H9 (cell line): Measurements from ENCODE around the gene PGAM1. TPM values are rescaled to one million over a fixed set of nuclear protein-coding genes. Genes with fewer than 3 reads are reported as not detected.

ENCODE experiments used
- DNase-seq: peaks from one replicate; pipeline ENCODE4 v3.0.0-alpha.2; 2017
- H2AFZ ChIP-seq: one replicate; pipeline ENCODE4 v1.6.1; 2013; ENCODE audit warnings: mild to moderate bottlenecking, low read length, control low read depth, moderate library complexity
- H2AK5ac ChIP-seq: 2 replicates; pipeline ENCODE4 v1.6.1; 2013; ENCODE audit warnings: low read length, control low read depth, mixed read lengths; ENCODE audit not compliant: insufficient read length
- H2BK120ac ChIP-seq: one replicate; pipeline ENCODE4 v1.6.1; 2013; ENCODE audit warnings: low read depth, mild to moderate bottlenecking, low read length, control low read depth, inconsistent platforms; ENCODE audit not compliant: poor library complexity, severe bottlenecking
- H2BK12ac ChIP-seq: 2 replicates; pipeline ENCODE4 v1.6.1; 2013; ENCODE audit warnings: low read length, control low read depth, mixed read lengths, low read depth; ENCODE audit not compliant: insufficient read length
- H2BK15ac ChIP-seq: 2 replicates; pipeline ENCODE4 v1.6.1; 2013; ENCODE audit warnings: low read depth, low read length, control low read depth
- H2BK20ac ChIP-seq: one replicate; pipeline ENCODE4 v1.6.1; 2013; ENCODE audit warnings: low read depth, mild to moderate bottlenecking, low read length, control low read depth, inconsistent platforms; ENCODE audit not compliant: poor library complexity, severe bottlenecking
- H2BK5ac ChIP-seq: 2 replicates; pipeline ENCODE4 v1.6.1; 2013; ENCODE audit warnings: low read length, control low read depth, mixed read lengths; ENCODE audit not compliant: insufficient read length
- H3K14ac ChIP-seq: 2 replicates; pipeline ENCODE4 v1.6.1; 2013; ENCODE audit warnings: low read length, control low read depth; ENCODE audit not compliant: insufficient read depth
- H3K18ac ChIP-seq: 2 replicates; pipeline ENCODE4 v1.6.1; 2013; ENCODE audit warnings: low read depth, mild to moderate bottlenecking, mixed read lengths, low read length, control low read depth; ENCODE audit not compliant: insufficient read length
- H3K23ac ChIP-seq: 2 replicates; pipeline ENCODE4 v1.6.1; 2013; ENCODE audit warnings: low read length, control low read depth, mixed read lengths, low read depth; ENCODE audit not compliant: insufficient read length
- H3K23me2 ChIP-seq: 2 replicates; pipeline ENCODE4 v1.6.1; 2013; ENCODE audit warnings: low read depth, mild to moderate bottlenecking, mixed read lengths, low read length, control low read depth; ENCODE audit not compliant: insufficient read length, poor library complexity, severe bottlenecking
- H3K27ac ChIP-seq: 2 replicates; pipeline ENCODE4 v1.5.1; 2013; ENCODE audit warnings: low read length, control low read depth, mixed read lengths, low read depth; ENCODE audit not compliant: insufficient read length
- H3K27me3 ChIP-seq: 2 replicates; pipeline ENCODE4 v1.6.1; 2013; ENCODE audit warnings: low read length, control low read depth, inconsistent platforms; ENCODE audit not compliant: insufficient read depth
- H3K4ac ChIP-seq: 2 replicates; pipeline ENCODE4 v1.6.1; 2013; ENCODE audit warnings: low read depth, mild to moderate bottlenecking, control low read depth, inconsistent platforms, low read length, moderate library complexity
- H3K4me1 ChIP-seq: 2 replicates; pipeline ENCODE4 v1.6.1; 2013; ENCODE audit warnings: low read length, control low read depth, inconsistent platforms; ENCODE audit not compliant: insufficient read depth
- H3K4me2 ChIP-seq: 2 replicates; pipeline ENCODE4 v1.6.1; 2013; ENCODE audit warnings: low read length, control low read depth, mixed read lengths; ENCODE audit not compliant: insufficient read length, insufficient read depth
- H3K56ac ChIP-seq: 2 replicates; pipeline ENCODE4 v1.6.1; 2013; ENCODE audit warnings: low read depth, mild to moderate bottlenecking, mixed read lengths, low read length, control low read depth; ENCODE audit not compliant: insufficient read length
- H3K79me1 ChIP-seq: 2 replicates; pipeline ENCODE4 v1.6.1; 2013; ENCODE audit warnings: low read depth, mild to moderate bottlenecking, moderate library complexity, low read length, control low read depth, inconsistent platforms; ENCODE audit not compliant: insufficient read depth, poor library complexity, severe bottlenecking
- H3K79me2 ChIP-seq: 2 replicates; pipeline ENCODE4 v1.6.1; 2013; ENCODE audit warnings: low read length, control low read depth, inconsistent platforms; ENCODE audit not compliant: insufficient read depth
- H3K9ac ChIP-seq: 2 replicates; pipeline ENCODE4 v1.6.1; 2013; ENCODE audit warnings: low read length, control low read depth, mixed read lengths; ENCODE audit not compliant: insufficient read length; ENCODE audit errors: extremely low read depth
- H3K9me3 ChIP-seq: one replicate; pipeline ENCODE4 v1.6.1; 2013; ENCODE audit warnings: low read depth, low read length, inconsistent platforms; ENCODE audit not compliant: control insufficient read depth
- H3T11ph ChIP-seq: one replicate; pipeline ENCODE4 v1.6.1; 2013; ENCODE audit warnings: mild to moderate bottlenecking, low read length, control low read depth, inconsistent platforms
- H4K20me1 ChIP-seq: one replicate; pipeline ENCODE4 v1.6.1; 2013; ENCODE audit not compliant: control insufficient read depth, insufficient read length, insufficient read depth
- H4K5ac ChIP-seq: 2 replicates; pipeline ENCODE4 v1.6.1; 2013; ENCODE audit warnings: low read depth, mild to moderate bottlenecking, mixed read lengths, low read length, control low read depth; ENCODE audit not compliant: insufficient read length
- H4K8ac ChIP-seq: replicated peaks from 2 replicates; pipeline ENCODE4 v1.6.1; 2013; ENCODE audit warnings: low read length, control low read depth, mixed read lengths, low read depth; ENCODE audit not compliant: insufficient read length
- H4K91ac ChIP-seq: 2 replicates; pipeline ENCODE4 v1.6.1; 2013; ENCODE audit warnings: low read depth, mild to moderate bottlenecking, moderate library complexity, mixed read lengths, low read length, control low read depth; ENCODE audit not compliant: insufficient read length
- H3K27ac Mint-ChIP-seq, 3 experiments: 2 replicates in 2 of 3; 3 replicates in 1 of 3; pipeline ENCODE4 v1.8.0; 2020 to 2021; ENCODE audit warnings: mixed read lengths in 3 of 3, mild to moderate bottlenecking in 1 of 3, moderate library complexity in 1 of 3
- H3K27me3 Mint-ChIP-seq: 2 replicates; pipeline ENCODE4 v1.8.0; 2021; ENCODE audit warnings: low read depth, mild to moderate bottlenecking, moderate library complexity, mixed read lengths
- H3K36me3 Mint-ChIP-seq, 3 experiments: 2 replicates in 2 of 3; 3 replicates in 1 of 3; pipeline ENCODE4 v1.8.0; 2020 to 2021; ENCODE audit warnings: low read depth in 3 of 3, mixed read lengths in 3 of 3; ENCODE audit not compliant: insufficient read depth in 1 of 3
- H3K4me1 Mint-ChIP-seq, 2 experiments: 2 replicates each; pipeline ENCODE4 v1.8.0; 2020; ENCODE audit warnings: mixed read lengths in 2 of 2
- H3K4me3 Mint-ChIP-seq, 2 experiments: 2 replicates in 1 of 2; 3 replicates in 1 of 2; pipeline ENCODE4 v1.8.0; 2020 to 2021; ENCODE audit warnings: mild to moderate bottlenecking in 2 of 2, mixed read lengths in 2 of 2, moderate library complexity in 1 of 2
- H3K9me3 Mint-ChIP-seq, 2 experiments: 2 replicates in 1 of 2; 3 replicates in 1 of 2; pipeline ENCODE4 v1.8.0; 2020; ENCODE audit warnings: mild to moderate bottlenecking in 2 of 2, mixed read lengths in 2 of 2, moderate library complexity in 1 of 2
- WGBS: extraction: QIAGEN DNeasy Blood & Tissue Kit; methylation state at CpG from one replicate; pipeline ENCODE4 v1.1.7; 2013; ENCODE audit warnings: missing lambda C conversion rate, low lambda C conversion rate, mixed read lengths; ENCODE audit not compliant: insufficient read length; ENCODE audit errors: extremely low coverage; 5-methylcytosine and 5-hydroxymethylcytosine counted together
- total RNA-seq: library from RNA; stranded (reverse); gene quantifications from 2 replicates; pipeline ENCODE4 v1.2.1, GENCODE V29; 2021
- TF ChIP-seq, protein P1 (sequence below): fragments of 200-600 bp; sonication (generic); conservative IDR thresholded peaks from 3 replicates; pipeline ENCODE4 v1.8.0; 2021; ENCODE audit warnings: antibody characterized with exemption, mild to moderate bottlenecking

The PGAM1 gene
- total RNA-seq, 1 experiment from 2014 or later: 932 TPM

DNA sequence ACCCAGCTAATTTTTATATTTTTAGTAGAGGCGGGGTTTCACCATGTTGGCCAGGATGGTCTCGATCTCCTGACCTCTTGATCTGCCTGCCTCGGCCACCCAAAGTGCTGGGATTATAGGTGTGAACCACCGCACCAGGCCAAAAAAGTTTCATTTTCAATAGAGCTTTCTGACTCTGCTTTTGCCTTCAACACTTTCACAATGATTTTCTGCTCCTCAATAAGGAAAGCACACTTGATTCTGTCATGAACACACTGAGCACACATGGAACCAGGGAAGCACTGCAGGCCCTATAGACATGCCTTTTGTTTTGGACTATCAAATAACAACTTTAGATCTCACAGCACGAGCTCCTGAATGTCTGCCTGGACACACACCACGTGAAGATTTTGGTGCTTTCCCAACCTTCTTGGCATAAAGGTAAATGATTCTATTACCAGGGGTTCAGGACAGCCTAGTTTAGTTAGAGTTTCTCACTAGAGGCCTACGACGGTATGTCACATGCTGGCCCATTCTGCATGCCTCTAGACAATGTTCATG lies 32.9 kb upstream of the PGAM1 start:
- Histone ChIP-seq H3K9me3 (no peaks in the 10 kb centered on the region), H3K27me3 (no peaks in the 10 kb centered on the region), H3K23me2 (no peaks in the 10 kb centered on the region), H3K79me1 (no peaks in the 10 kb centered on the region), H3K4ac (no peak overlapping the region), H2BK5ac (no peak overlapping the region), H3K27ac (no peak overlapping the region), H4K20me1 (no peaks in the 10 kb centered on the region), H2AK5ac (no peak overlapping the region), H2AFZ (no peak overlapping the region), H2BK15ac (no peak overlapping the region), H3K9ac (no peak overlapping the region), H3K18ac (no peak overlapping the region), H3K56ac (no peak overlapping the region), H2BK120ac (no peak overlapping the region), H3T11ph (no peak overlapping the region), H2BK12ac (no peak overlapping the region), H4K5ac (no peak overlapping the region), H3K4me1 (no peaks in the 10 kb centered on the region), H2BK20ac (no peak overlapping the region), H3K79me2 (no peaks in the 10 kb centered on the region), H4K91ac (no peak overlapping the region), H3K14ac (no peak overlapping the region), H3K4me2 (no peak overlapping the region), H4K8ac (no peak overlapping the region), H3K23ac (no peak overlapping the region)
- H3K27ac Mint-ChIP-seq: no peak overlapping the region; a peak in 1 of 7 replicates
- H3K36me3 Mint-ChIP-seq: peaks cover 42 to 65% (median 62%) of the 10 kb centered on the region in 3 experiments; a peak in 6 of 7 replicates
- WGBS: no CpG with 5 or more reads among the region's 8 CpGs
- no peak for DNase-seq
- TF ChIP-seq, protein P1, sequence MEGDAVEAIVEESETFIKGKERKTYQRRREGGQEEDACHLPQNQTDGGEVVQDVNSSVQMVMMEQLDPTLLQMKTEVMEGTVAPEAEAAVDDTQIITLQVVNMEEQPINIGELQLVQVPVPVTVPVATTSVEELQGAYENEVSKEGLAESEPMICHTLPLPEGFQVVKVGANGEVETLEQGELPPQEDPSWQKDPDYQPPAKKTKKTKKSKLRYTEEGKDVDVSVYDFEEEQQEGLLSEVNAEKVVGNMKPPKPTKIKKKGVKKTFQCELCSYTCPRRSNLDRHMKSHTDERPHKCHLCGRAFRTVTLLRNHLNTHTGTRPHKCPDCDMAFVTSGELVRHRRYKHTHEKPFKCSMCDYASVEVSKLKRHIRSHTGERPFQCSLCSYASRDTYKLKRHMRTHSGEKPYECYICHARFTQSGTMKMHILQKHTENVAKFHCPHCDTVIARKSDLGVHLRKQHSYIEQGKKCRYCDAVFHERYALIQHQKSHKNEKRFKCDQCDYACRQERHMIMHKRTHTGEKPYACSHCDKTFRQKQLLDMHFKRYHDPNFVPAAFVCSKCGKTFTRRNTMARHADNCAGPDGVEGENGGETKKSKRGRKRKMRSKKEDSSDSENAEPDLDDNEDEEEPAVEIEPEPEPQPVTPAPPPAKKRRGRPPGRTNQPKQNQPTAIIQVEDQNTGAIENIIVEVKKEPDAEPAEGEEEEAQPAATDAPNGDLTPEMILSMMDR: no peak
- no peaks in the 10 kb centered on the region for H3K4me1 Mint-ChIP-seq
- H3K4me3 Mint-ChIP-seq: no peak overlapping the region
- H3K9me3 Mint-ChIP-seq: no peaks in the 10 kb centered on the region
- H3K27me3 Mint-ChIP-seq: no peaks in the 10 kb centered on the region
